Activated T-helper 17 cell treated with anti-CD3 and anti-CD28 coated beads, Interleukin-2, amount 50 U/mL, for 72 hours (primary cell): Measurements from ENCODE around the gene GPR25. TPM values are rescaled to one million over a fixed set of nuclear protein-coding genes. Genes with fewer than 3 reads are reported as not detected.
A peak's percentile ranks its signal among the peaks of the same experiment; 100 is the strongest.

Experiments used
- ATAC-seq: fragments of 150-1000 bp; cut with Tn5 transposase; replicated peaks from 2 replicates; pipeline ENCODE4 v1.10.0; 2021; ENCODE audit warnings: mild to moderate bottlenecking, moderate library complexity
- H3K27ac Mint-ChIP-seq: one replicate; pipeline ENCODE4 v1.8.0; 2022; ENCODE audit warnings: mixed read lengths
- H3K27me3 Mint-ChIP-seq: one replicate; pipeline ENCODE4 v1.8.0; 2022; ENCODE audit warnings: mixed read lengths
- H3K36me3 Mint-ChIP-seq: one replicate; pipeline ENCODE4 v1.8.0; 2022; ENCODE audit warnings: low read depth, mild to moderate bottlenecking, mixed read lengths
- H3K4me1 Mint-ChIP-seq: one replicate; pipeline ENCODE4 v1.8.0; 2022; ENCODE audit warnings: mixed read lengths
- H3K4me3 Mint-ChIP-seq: one replicate; pipeline ENCODE4 v1.8.0; 2022; ENCODE audit warnings: mild to moderate bottlenecking, mixed read lengths
- H3K9me3 Mint-ChIP-seq: one replicate; pipeline ENCODE4 v1.8.0; 2022; ENCODE audit warnings: mixed read lengths
- total RNA-seq, 2 donors: library from RNA; stranded (reverse); gene quantifications; one replicate each; pipeline ENCODE4 v1.2.3, GENCODE V29; 2022

GPR25 gene
- total RNA-seq, 2 donors from 2014 or later, result 1.8 TPM; not detected in 1

- Mint-ChIP-seq H3K27ac (no peak overlapping the region), H3K9me3 (no peaks in the 10 kb centered on the region), H3K36me3 (no peaks in the 10 kb centered on the region), H3K4me1 (peaks cover 30% of the 10 kb centered on the region), H3K4me3 (peak overlapping the region; percentile 47), H3K27me3 (no peaks in the 10 kb centered on the region)
- no peak for ATAC-seq
Measured at GRCh38 chr1:200883118-200883517, 10.3 kb downstream of the GPR25 start.

GRCh38 chr1:200885623-200886402 lies 13.0 kb downstream of the GPR25 start:
- H3K4me3 Mint-ChIP-seq, result peak overlapping the region; percentile 35
- ATAC-seq, result no peak
- no peaks in the 10 kb centered on the region for H3K36me3 Mint-ChIP-seq
- no peak overlapping the region for H3K27ac Mint-ChIP-seq
- H3K4me1 Mint-ChIP-seq, result peaks cover 32% of the 10 kb centered on the region
- no peaks in the 10 kb centered on the region for H3K27me3 Mint-ChIP-seq
- no peaks in the 10 kb centered on the region for H3K9me3 Mint-ChIP-seq

- no peak for ATAC-seq
- peaks cover 26% of the 10 kb centered on the region for H3K4me1 Mint-ChIP-seq
- H3K36me3 Mint-ChIP-seq, result no peaks in the 10 kb centered on the region
- H3K27ac Mint-ChIP-seq, result no peak overlapping the region
- H3K27me3 Mint-ChIP-seq, result no peaks in the 10 kb centered on the region
- peak overlapping the region; percentile 41 for H3K4me3 Mint-ChIP-seq
- H3K9me3 Mint-ChIP-seq, result no peaks in the 10 kb centered on the region
Measured at GRCh38 chr1:200886594-200886993, 13.8 kb downstream of the GPR25 start.

GRCh38 chr1:200887036-200887435 lies 14.3 kb downstream of the GPR25 start:
- Mint-ChIP-seq H3K4me1 (peaks cover 26% of the 10 kb centered on the region), H3K9me3 (no peaks in the 10 kb centered on the region), H3K4me3 (peak overlapping the region; percentile 41), H3K27ac (no peak overlapping the region), H3K27me3 (peaks cover 2% of the 10 kb centered on the region), H3K36me3 (no peaks in the 10 kb centered on the region)
- no peak for ATAC-seq

GRCh38 chr1:200887772-200888348 lies 15.1 kb downstream of the GPR25 start:
- Mint-ChIP-seq H3K27ac (peak overlapping the region; percentile 5), H3K4me1 (peaks cover 26% of the 10 kb centered on the region), H3K4me3 (peak overlapping the region; percentile 43), H3K36me3 (no peaks in the 10 kb centered on the region), H3K27me3 (peaks cover 9% of the 10 kb centered on the region), H3K9me3 (no peaks in the 10 kb centered on the region)
- ATAC-seq, result no peak

GRCh38 chr1:200888349-200888838 lies 15.6 kb downstream of the GPR25 start:
- no peaks in the 10 kb centered on the region for H3K36me3 Mint-ChIP-seq
- H3K27me3 Mint-ChIP-seq, result peaks cover 11% of the 10 kb centered on the region
- peak overlapping the region; percentile 43 for H3K4me3 Mint-ChIP-seq

GRCh38 chr1:200889571-200889970 lies 16.8 kb downstream of the GPR25 start:
- Mint-ChIP-seq H3K27me3 (peaks cover 11% of the 10 kb centered on the region), H3K27ac (peak overlapping the region; percentile 5)
- peak; percentile 83 for ATAC-seq

More at GRCh38 chr1:200888349-200888838, 15.6 kb downstream of the GPR25 start:
- peak overlapping the region; percentile 5 for H3K27ac Mint-ChIP-seq
- ATAC-seq, result peak; percentile 88
- no peaks in the 10 kb centered on the region for H3K9me3 Mint-ChIP-seq
- H3K4me1 Mint-ChIP-seq, result peaks cover 26% of the 10 kb centered on the region

GRCh38 chr1:200890027-200890426 lies 17.2 kb downstream of the GPR25 start:
- H3K27me3 Mint-ChIP-seq, result peaks cover 11% of the 10 kb centered on the region
- no peak overlapping the region for H3K27ac Mint-ChIP-seq
- peak overlapping the region; percentile 43 for H3K4me3 Mint-ChIP-seq
- no peaks in the 10 kb centered on the region for H3K36me3 Mint-ChIP-seq
- H3K9me3 Mint-ChIP-seq, result no peaks in the 10 kb centered on the region
- H3K4me1 Mint-ChIP-seq, result peaks cover 26% of the 10 kb centered on the region
- ATAC-seq, result no peak

More at GRCh38 chr1:200889571-200889970, 16.8 kb downstream of the GPR25 start:
- Mint-ChIP-seq H3K9me3 (no peaks in the 10 kb centered on the region), H3K4me1 (peaks cover 26% of the 10 kb centered on the region), H3K36me3 (no peaks in the 10 kb centered on the region), H3K4me3 (peak overlapping the region; percentile 43)

- Mint-ChIP-seq H3K9me3 (no peaks in the 10 kb centered on the region), H3K36me3 (no peaks in the 10 kb centered on the region), H3K4me3 (peak overlapping the region; percentile 43), H3K27ac (no peak overlapping the region), H3K27me3 (peaks cover 11% of the 10 kb centered on the region), H3K4me1 (peaks cover 26% of the 10 kb centered on the region)
- no peak for ATAC-seq
Measured at GRCh38 chr1:200890818-200891773, 18.3 kb downstream of the GPR25 start.

GRCh38 chr1:200891774-200892157 lies 19.0 kb downstream of the GPR25 start:
- peaks cover 26% of the 10 kb centered on the region for H3K4me1 Mint-ChIP-seq
- no peak for ATAC-seq
- no peaks in the 10 kb centered on the region for H3K36me3 Mint-ChIP-seq
- peaks cover 11% of the 10 kb centered on the region for H3K27me3 Mint-ChIP-seq
- H3K4me3 Mint-ChIP-seq, result peak overlapping the region; percentile 43
- no peak overlapping the region for H3K27ac Mint-ChIP-seq
- no peaks in the 10 kb centered on the region for H3K9me3 Mint-ChIP-seq

GRCh38 chr1:200892546-200892945 lies 19.8 kb downstream of the GPR25 start:
- H3K4me3 Mint-ChIP-seq, result no peak overlapping the region
- no peak overlapping the region for H3K27ac Mint-ChIP-seq
- ATAC-seq, result no peak
- no peaks in the 10 kb centered on the region for H3K36me3 Mint-ChIP-seq
- H3K9me3 Mint-ChIP-seq, result no peaks in the 10 kb centered on the region
- H3K4me1 Mint-ChIP-seq, result peaks cover 25% of the 10 kb centered on the region
- H3K27me3 Mint-ChIP-seq, result peaks cover 11% of the 10 kb centered on the region

GRCh38 chr1:200892958-200893357 lies 20.2 kb downstream of the GPR25 start:
- H3K27me3 Mint-ChIP-seq, result peaks cover 11% of the 10 kb centered on the region
- no peaks in the 10 kb centered on the region for H3K36me3 Mint-ChIP-seq
- no peaks in the 10 kb centered on the region for H3K9me3 Mint-ChIP-seq
- peaks cover 21% of the 10 kb centered on the region for H3K4me1 Mint-ChIP-seq
- H3K4me3 Mint-ChIP-seq, result no peak overlapping the region
- no peak overlapping the region for H3K27ac Mint-ChIP-seq
- no peak for ATAC-seq

GRCh38 chr1:200893411-200893901 lies 20.7 kb downstream of the GPR25 start:
- Mint-ChIP-seq H3K27me3 (peaks cover 11% of the 10 kb centered on the region), H3K9me3 (no peaks in the 10 kb centered on the region), H3K4me1 (peaks cover 19% of the 10 kb centered on the region), H3K36me3 (no peaks in the 10 kb centered on the region), H3K27ac (no peak overlapping the region), H3K4me3 (no peak overlapping the region)
- ATAC-seq, result no peak
